ENCODE data around the gene KRTAP10-6. TPM values are rescaled to one million over a fixed set of nuclear protein-coding genes. Genes with fewer than 3 reads are reported as not detected.
A peak's percentile ranks its signal among the peaks of the same experiment; 100 is the strongest.
"Not testable (repeated sequence)": the region's sequence is repeated elsewhere in the genome, so short reads cannot be mapped to it uniquely, and the experiment has no call there.

Gene KRTAP10-6
- total and polyA plus RNA-seq, 4 experiments from 2014 or later: not detected

- ChIA-PET POLR2A (ENCODE audit: partially characterized antibody) (no interaction called here), CTCF (ENCODE audit: partially characterized antibody) (no interaction called here)
- Histone ChIP-seq H3K27me3 (ENCODE audit: insufficient read depth, low read length) (no peaks in the 10 kb centered on the region), H3K36me3 (ENCODE audit: insufficient read depth, low read length) (no peaks in the 10 kb centered on the region), H3K4me1 (ENCODE audit: insufficient read depth, low read length) (no peaks in the 10 kb centered on the region), H3K27ac (ENCODE audit: low read depth, low read length) (no peak overlapping the region), H3K4me3 (ENCODE audit: low read length in 2 of 2) (no peak overlapping the region), H3K9me3 (ENCODE audit: control insufficient read depth in 1 of 2, low read length in 2 of 2) (no peaks in the 10 kb centered on the region)
- peaks cover 6 to 8% of the 10 kb centered on the region in 2 donors for H3K27me3 Mint-ChIP-seq
- H3K4me1 Mint-ChIP-seq: peaks cover 0 to 2% (median under 1%) of the 10 kb centered on the region in 4 donors
- H3K27ac Mint-ChIP-seq: no peak overlapping the region
- intact Hi-C loops (cut with micrococcal nuclease): no loop called here
- peaks cover 3 to 38% (median 28%) of the 10 kb centered on the region in 8 donors for H3K9me3 Mint-ChIP-seq
- H3K36me3 Mint-ChIP-seq: peaks cover 5 to 8% of the 10 kb centered on the region in 2 donors
- no peak overlapping the region for H3K4me3 Mint-ChIP-seq
- DNase-seq: no peak
Measured at GRCh38 chr21:44609193-44609592, 16.9 kb upstream of the KRTAP10-6 start.

- POLR2A ChIA-PET (ENCODE audit: partially characterized antibody): no interaction called here
- H3K4me1 Mint-ChIP-seq: peaks cover 0 to 2% (median 0%) of the 10 kb centered on the region in 4 donors
- no peak overlapping the region for H3K27ac Mint-ChIP-seq
- CTCF ChIA-PET (ENCODE audit: partially characterized antibody): no interaction called here
- no peaks in the 10 kb centered on the region for H3K4me1 ChIP-seq (ENCODE audit: insufficient read depth, low read length)
- no peak overlapping the region for H3K4me3 Mint-ChIP-seq
- peaks cover 3 to 30% (median 27%) of the 10 kb centered on the region in 8 donors for H3K9me3 Mint-ChIP-seq
- peaks cover 8 to 13% of the 10 kb centered on the region in 2 donors for H3K27me3 Mint-ChIP-seq
- intact Hi-C loops (cut with micrococcal nuclease): no loop called here
- H3K27ac ChIP-seq (ENCODE audit: low read depth, low read length): no peak overlapping the region
- no peaks in the 10 kb centered on the region for H3K27me3 ChIP-seq (ENCODE audit: insufficient read depth, low read length)
- no peaks in the 10 kb centered on the region for H3K9me3 ChIP-seq (ENCODE audit: control insufficient read depth in 1 of 2, low read length in 2 of 2)
- peaks cover 5 to 8% of the 10 kb centered on the region in 2 donors for H3K36me3 Mint-ChIP-seq
- no peak for DNase-seq
- H3K4me3 ChIP-seq (ENCODE audit: low read length in 2 of 2): no peak overlapping the region
- H3K36me3 ChIP-seq (ENCODE audit: insufficient read depth, low read length): no peaks in the 10 kb centered on the region
Measured at GRCh38 chr21:44606495-44606894, 14.2 kb upstream of the KRTAP10-6 start.

- H3K27ac ChIP-seq (ENCODE audit: low read depth, low read length): no peak overlapping the region
- no peak overlapping the region for H3K4me3 ChIP-seq (ENCODE audit: low read length in 2 of 2)
- ChIA-PET POLR2A (ENCODE audit: partially characterized antibody) (no interaction called here), CTCF (ENCODE audit: partially characterized antibody) (no interaction called here)
- no peaks in the 10 kb centered on the region for H3K27me3 ChIP-seq (ENCODE audit: insufficient read depth, low read length)
- Mint-ChIP-seq H3K9me3 (peaks cover 3 to 10% (median 5%) of the 10 kb centered on the region in 8 donors), H3K27ac (peak overlapping the region in 1 of 7 donors; percentile 63), H3K36me3 (peaks cover 2 to 3% of the 10 kb centered on the region in 2 donors), H3K4me1 (peaks cover 0 to 2% (median 0%) of the 10 kb centered on the region in 4 donors), H3K4me3 (no peak overlapping the region), H3K27me3 (peaks cover 10 to 14% of the 10 kb centered on the region in 2 donors)
- H3K36me3 ChIP-seq (ENCODE audit: insufficient read depth, low read length): no peaks in the 10 kb centered on the region
- no peaks in the 10 kb centered on the region for H3K9me3 ChIP-seq (ENCODE audit: control insufficient read depth in 1 of 2, low read length in 2 of 2)
- no peak for DNase-seq
- intact Hi-C loops (cut with micrococcal nuclease): no loop called here
- H3K4me1 ChIP-seq (ENCODE audit: insufficient read depth, low read length): no peaks in the 10 kb centered on the region
Measured at GRCh38 chr21:44603911-44604310, 11.6 kb upstream of the KRTAP10-6 start.

- Mint-ChIP-seq H3K9me3 (peaks cover 3 to 13% (median 7%) of the 10 kb centered on the region in 8 donors), H3K36me3 (no peaks in the 10 kb centered on the region), H3K4me3 (no peak overlapping the region), H3K4me1 (peaks cover 0 to 2% (median 0%) of the 10 kb centered on the region in 4 donors), H3K27me3 (peaks cover 15 to 16% of the 10 kb centered on the region in 2 donors), H3K27ac (peak overlapping the region in 1 of 7 donors; percentile 63)
- intact Hi-C loops (cut with micrococcal nuclease): no loop called here
- H3K9me3 ChIP-seq (ENCODE audit: control insufficient read depth in 1 of 2, low read length in 2 of 2): no peaks in the 10 kb centered on the region
- H3K27me3 ChIP-seq (ENCODE audit: insufficient read depth, low read length): no peaks in the 10 kb centered on the region
- H3K4me3 ChIP-seq (ENCODE audit: low read length in 2 of 2): no peak overlapping the region
- no peaks in the 10 kb centered on the region for H3K4me1 ChIP-seq (ENCODE audit: insufficient read depth, low read length)
- ChIA-PET CTCF (ENCODE audit: partially characterized antibody) (no interaction called here), POLR2A (ENCODE audit: partially characterized antibody) (no interaction called here)
- no peaks in the 10 kb centered on the region for H3K36me3 ChIP-seq (ENCODE audit: insufficient read depth, low read length)
- DNase-seq: no peak
- H3K27ac ChIP-seq (ENCODE audit: low read depth, low read length): no peak overlapping the region
Measured at GRCh38 chr21:44603109-44603875, 11.0 kb upstream of the KRTAP10-6 start.

- CTCF ChIA-PET (ENCODE audit: partially characterized antibody): no interaction called here
Measured at GRCh38 chr21:44602463-44602850, 10.2 kb upstream of the KRTAP10-6 start.

GRCh38 chr21:44601596-44602462, 9.5 kb upstream of the KRTAP10-6 start:
- H3K27ac Mint-ChIP-seq: peak overlapping the region in 2 of 7 donors; percentile 35 to 52
- Histone ChIP-seq H3K4me3 (ENCODE audit: low read length in 2 of 2) (no peak overlapping the region), H3K4me1 (ENCODE audit: insufficient read depth, low read length) (no peaks in the 10 kb centered on the region), H3K9me3 (ENCODE audit: control insufficient read depth in 1 of 2, low read length in 2 of 2) (no peaks in the 10 kb centered on the region), H3K36me3 (ENCODE audit: insufficient read depth, low read length) (no peaks in the 10 kb centered on the region), H3K27ac (ENCODE audit: low read depth, low read length) (no peak overlapping the region), H3K27me3 (ENCODE audit: insufficient read depth, low read length) (no peaks in the 10 kb centered on the region)
- peaks cover 0 to 2% (median 0%) of the 10 kb centered on the region in 4 donors for H3K4me1 Mint-ChIP-seq
- peaks cover 3 to 12% (median 7%) of the 10 kb centered on the region in 8 donors for H3K9me3 Mint-ChIP-seq
- no peaks in the 10 kb centered on the region for H3K36me3 Mint-ChIP-seq
- CTCF ChIA-PET (ENCODE audit: partially characterized antibody): no interaction called here
- peaks cover 16 to 17% of the 10 kb centered on the region in 2 donors for H3K27me3 Mint-ChIP-seq
- intact Hi-C loops (cut with micrococcal nuclease): no loop called here
- H3K4me3 Mint-ChIP-seq: no peak overlapping the region
- POLR2A ChIA-PET (ENCODE audit: partially characterized antibody): no interaction called here
- no peak for DNase-seq

More at GRCh38 chr21:44602463-44602850, 10.2 kb upstream of the KRTAP10-6 start:
- no peak overlapping the region for H3K27ac Mint-ChIP-seq
- H3K36me3 Mint-ChIP-seq: no peaks in the 10 kb centered on the region
- DNase-seq: no peak
- Histone ChIP-seq H3K36me3 (ENCODE audit: insufficient read depth, low read length) (no peaks in the 10 kb centered on the region), H3K27me3 (ENCODE audit: insufficient read depth, low read length) (no peaks in the 10 kb centered on the region), H3K9me3 (ENCODE audit: control insufficient read depth in 1 of 2, low read length in 2 of 2) (no peaks in the 10 kb centered on the region), H3K4me1 (ENCODE audit: insufficient read depth, low read length) (no peaks in the 10 kb centered on the region), H3K27ac (ENCODE audit: low read depth, low read length) (no peak overlapping the region), H3K4me3 (ENCODE audit: low read length in 2 of 2) (no peak overlapping the region)
- peaks cover 0 to 2% (median 0%) of the 10 kb centered on the region in 4 donors for H3K4me1 Mint-ChIP-seq
- intact Hi-C loops (cut with micrococcal nuclease): no loop called here
- H3K9me3 Mint-ChIP-seq: peaks cover 3 to 12% (median 7%) of the 10 kb centered on the region in 8 donors
- POLR2A ChIA-PET (ENCODE audit: partially characterized antibody): no interaction called here
- H3K27me3 Mint-ChIP-seq: peaks cover 16 to 17% of the 10 kb centered on the region in 2 donors
- H3K4me3 Mint-ChIP-seq: no peak overlapping the region

GRCh38 chr21:44601091-44601490, 8.8 kb upstream of the KRTAP10-6 start:
- H3K4me1 ChIP-seq (ENCODE audit: insufficient read depth, low read length); H3K4me3 ChIP-seq (ENCODE audit: low read length in 2 of 2); POLR2A ChIA-PET (ENCODE audit: partially characterized antibody); H3K27ac ChIP-seq (ENCODE audit: low read depth, low read length); H3K4me1 Mint-ChIP-seq; H3K9me3 ChIP-seq (ENCODE audit: control insufficient read depth in 1 of 2, low read length in 2 of 2); H3K4me3 Mint-ChIP-seq; CTCF ChIA-PET (ENCODE audit: partially characterized antibody); intact Hi-C loops (cut with micrococcal nuclease); H3K36me3 Mint-ChIP-seq; H3K36me3 ChIP-seq (ENCODE audit: insufficient read depth, low read length); DNase-seq; H3K27me3 ChIP-seq (ENCODE audit: insufficient read depth, low read length): not testable (repeated sequence)
- Mint-ChIP-seq H3K27ac (peak overlapping the region in 1 of 7 donors; percentile 52), H3K9me3 (peaks cover 1 to 12% (median 6%) of the 10 kb centered on the region in 8 donors), H3K27me3 (peaks cover 13 to 17% of the 10 kb centered on the region in 2 donors)
